ENCODE data around the gene TRIP12.
"Not testable (repeated sequence)": the region's sequence is repeated elsewhere in the genome, so short reads cannot be mapped to it uniquely, and the experiment has no call there.

GRCh38 chr2:229742691-229743090 is 179.1 kb downstream of the TRIP12 start:
- TF ChIP-seq CTCF (IDR thresholded peaks at IDR 0.05; ENCODE audit: low read depth, low read length, poor library complexity, severe bottlenecking); EZH2phosphoT487 (IDR thresholded peaks at IDR 0.05; ENCODE audit: borderline replicate concordance, low read length): not testable (repeated sequence)
